ENCODE measurements around the gene CNNM3.
"Not testable (repeated sequence)": the region's sequence is repeated elsewhere in the genome, so short reads cannot be mapped to it uniquely, and the experiment has no call there.

The CNNM3 gene

GRCh38 chr2:96799623-96799935 is 16.5 kb upstream of the CNNM3 start:
- no peak for DNase-seq

GRCh38 chr2:96800061-96801004 is 15.7 kb upstream of the CNNM3 start:
- DNase-seq: no peak

GRCh38 chr2:96801005-96801785 is 14.9 kb upstream of the CNNM3 start:
- peak; percentile 55 to 73 (median 60) for DNase-seq

- peak; percentile 63 to 82 (median 78) for DNase-seq
These were observed 14.1 kb upstream of the CNNM3 start for GRCh38 chr2:96801786-96802595.

GRCh38 chr2:96802721-96803120 is 13.3 kb upstream of the CNNM3 start:
- DNase-seq: no peak

- peak in 2 of 4 experiments; percentile 16 to 41 for DNase-seq
These were observed 11.1 kb upstream of the CNNM3 start for GRCh38 chr2:96804986-96805385.

- not testable (repeated sequence) for DNase-seq
These were observed 10.1 kb upstream of the CNNM3 start for GRCh38 chr2:96805946-96806345.

- DNase-seq: no peak
These were observed 9.5 kb upstream of the CNNM3 start for GRCh38 chr2:96806468-96807126.

- no peak for DNase-seq
These were observed 9.0 kb upstream of the CNNM3 start for GRCh38 chr2:96807127-96807471.

- DNase-seq: no peak
These were observed 7.8 kb upstream of the CNNM3 start for GRCh38 chr2:96808176-96808837.

GRCh38 chr2:96809216-96809882 is 6.7 kb upstream of the CNNM3 start:
- DNase-seq: no peak

GRCh38 chr2:96809951-96810782 is 5.9 kb upstream of the CNNM3 start:
- no peak for DNase-seq

- no peak for DNase-seq
These were observed 5.3 kb upstream of the CNNM3 start for GRCh38 chr2:96810783-96811192.

GRCh38 chr2:96811917-96812316 is 4.2 kb upstream of the CNNM3 start:
- no peak for DNase-seq

GRCh38 chr2:96813656-96814055 is 2.4 kb upstream of the CNNM3 start:
- DNase-seq: no peak

GRCh38 chr2:96815326-96816126 is 542 bp upstream of the CNNM3 start:
- DNase-seq: peak; percentile 5 to 37 (median 28)

- peak in 2 of 4 experiments; percentile 4 to 85 for DNase-seq
These were observed 1.0 kb downstream of the CNNM3 start for GRCh38 chr2:96816836-96817702.

- DNase-seq: no peak
These were observed 1.8 kb downstream of the CNNM3 start for GRCh38 chr2:96817882-96818281.

Measured in suppressor macrophage (primary cell).